Smooth muscle cell (in vitro differentiated cells): ENCODE results near the gene STARD5. TPM values are rescaled to one million over a fixed set of nuclear protein-coding genes. Genes with fewer than 3 reads are reported as not detected.

Source experiments
- DNase-seq: peaks from one replicate; lab custom pipeline; 2025; ENCODE audit not compliant: unreplicated experiment; lab: John Stamatoyannopoulos, UW
- H2AFZ ChIP-seq: fragments of 200-600 bp; sonication (generic); 2 replicates; pipeline ENCODE4 v1.6.0; 2016; ENCODE audit warnings: antibody characterized with exemption, low read depth, mild to moderate bottlenecking
- H3F3A ChIP-seq: fragments of 200-600 bp; sonication (generic); 2 replicates; pipeline ENCODE4 v1.6.0; 2017; ENCODE audit warnings: antibody characterized with exemption, low read depth
- H3K27ac ChIP-seq: fragments of 200-600 bp; sonication (generic); 2 replicates; pipeline ENCODE4 v1.5.1; 2016; ENCODE audit warnings: low read depth, mild to moderate bottlenecking
- H3K27me3 ChIP-seq: fragments of 200-600 bp; sonication (generic); 2 replicates; pipeline ENCODE4 v1.6.1; 2016; ENCODE audit warnings: low read depth, mild to moderate bottlenecking
- H3K36me3 ChIP-seq: fragments of 200-600 bp; sonication (generic); 2 replicates; pipeline ENCODE4 v1.5.1; 2016; ENCODE audit warnings: low read depth
- H3K4me1 ChIP-seq: fragments of 200-600 bp; sonication (generic); 2 replicates; pipeline ENCODE4 v1.5.1; 2016; ENCODE audit warnings: low read depth
- H3K4me2 ChIP-seq: fragments of 200-600 bp; sonication (generic); 2 replicates; pipeline ENCODE4 v1.6.0; 2016; ENCODE audit warnings: mild to moderate bottlenecking
- H3K4me3 ChIP-seq: fragments of 200-600 bp; sonication (generic); 2 replicates; pipeline ENCODE4 v1.5.1; 2016; ENCODE audit warnings: mild to moderate bottlenecking
- H3K79me2 ChIP-seq: fragments of 200-600 bp; sonication (generic); 2 replicates; pipeline ENCODE4 v1.6.0; 2016; ENCODE audit warnings: low read depth, mild to moderate bottlenecking
- H3K9ac ChIP-seq: fragments of 200-600 bp; sonication (generic); 2 replicates; pipeline ENCODE4 v1.6.0; 2016; ENCODE audit warnings: low read depth
- H3K9me3 ChIP-seq: fragments of 200-600 bp; sonication (generic); replicated peaks from 2 replicates; pipeline ENCODE4 v1.5.1; 2016; ENCODE audit warnings: low read depth
- H4K20me1 ChIP-seq: fragments of 200-600 bp; sonication (generic); 2 replicates; pipeline ENCODE4 v1.6.0; 2016; ENCODE audit warnings: low read depth
- CTCF ChIP-seq: fragments of 200-600 bp; sonication (generic); IDR thresholded peaks from 2 replicates; pipeline ENCODE4 v1.5.1; 2017; ENCODE audit warnings: borderline replicate concordance, mild to moderate bottlenecking, antibody characterized with exemption; ENCODE audit not compliant: insufficient read depth, poor library complexity, severe bottlenecking
- WGBS: methylation state at CpG from one replicate; pipeline ENCODE4 v1.1.7; 2016; ENCODE audit warnings: low lambda C conversion rate; 5-methylcytosine and 5-hydroxymethylcytosine counted together
- polyA plus RNA-seq: library from polyadenylated mRNA; unstranded; fragments of >200 nt; fragmentation: Nextera tagmentation; extraction: Ambion mirVana; gene quantifications from 2 replicates; pipeline ENCODE4 v1.2.1, GENCODE V29; 2016
- total RNA-seq: library from RNA; depleted of rRNA; stranded (reverse); fragments of >200 nt; gene quantifications from 2 replicates; pipeline ENCODE4 v1.2.3, GENCODE V29; 2014

Gene STARD5
- total and polyA plus RNA-seq, 2 experiments from 2014 or later = 1.6 to 6.2 TPM

- Histone ChIP-seq H3K4me3 (no peak overlapping the region), H3K4me2 (no peak overlapping the region), H2AFZ (no peak overlapping the region), H3K36me3 (no peaks in the 10 kb centered on the region), H3K79me2 (no peaks in the 10 kb centered on the region), H3F3A (no peaks in the 10 kb centered on the region), H3K9me3 (peaks cover 4% of the 10 kb centered on the region), H3K27ac (no peak overlapping the region), H3K4me1 (no peaks in the 10 kb centered on the region), H3K9ac (no peak overlapping the region), H3K27me3 (peaks cover 4% of the 10 kb centered on the region), H4K20me1 (no peaks in the 10 kb centered on the region)
- no peak for DNase-seq
- 89% methylated on average over 8 of the region's 8 CpGs for WGBS
- no peak for TF ChIP-seq CTCF
These were observed 43.1 kb downstream of the STARD5 start for GRCh38 chr15:81280696-81281455.

- no peak for DNase-seq
- peaks cover 4% of the 10 kb centered on the region for H3K27me3 ChIP-seq
- H3F3A ChIP-seq = no peaks in the 10 kb centered on the region
- no peaks in the 10 kb centered on the region for H3K79me2 ChIP-seq
- H3K9ac ChIP-seq = no peak overlapping the region
- H3K4me3 ChIP-seq = no peak overlapping the region
- no peak overlapping the region for H3K27ac ChIP-seq
- TF ChIP-seq CTCF = no peak
- H3K4me1 ChIP-seq = no peaks in the 10 kb centered on the region
- no peaks in the 10 kb centered on the region for H3K36me3 ChIP-seq
- H3K9me3 ChIP-seq = peaks cover 4% of the 10 kb centered on the region
- WGBS = 88% methylated on average over 12 of the region's 12 CpGs
- H3K4me2 ChIP-seq = no peak overlapping the region
- H2AFZ ChIP-seq = no peak overlapping the region
- H4K20me1 ChIP-seq = no peaks in the 10 kb centered on the region
These were observed 44.1 kb downstream of the STARD5 start for GRCh38 chr15:81279621-81280485.

GRCh38 chr15:81278306-81279029, 45.5 kb downstream of the STARD5 start:
- no peaks in the 10 kb centered on the region for H3K79me2 ChIP-seq
- no peak overlapping the region for H3K4me2 ChIP-seq
- DNase-seq = no peak
- H3K9ac ChIP-seq = no peak overlapping the region
- no peaks in the 10 kb centered on the region for H4K20me1 ChIP-seq
- 89% methylated on average over 6 of the region's 6 CpGs for WGBS
- H3K27me3 ChIP-seq = peaks cover 4% of the 10 kb centered on the region
- no peak overlapping the region for H2AFZ ChIP-seq
- H3K4me1 ChIP-seq = no peaks in the 10 kb centered on the region
- TF ChIP-seq CTCF = no peak
- H3K27ac ChIP-seq = no peak overlapping the region
- no peaks in the 10 kb centered on the region for H3K36me3 ChIP-seq
- H3K9me3 ChIP-seq = peaks cover 4% of the 10 kb centered on the region
- no peaks in the 10 kb centered on the region for H3F3A ChIP-seq
- H3K4me3 ChIP-seq = no peak overlapping the region
